Measurements from ENCODE around the gene CAMTA1.
"Not testable (repeated sequence)": the region's sequence is repeated elsewhere in the genome, so short reads cannot be mapped to it uniquely, and the experiment has no call there.

DNA sequence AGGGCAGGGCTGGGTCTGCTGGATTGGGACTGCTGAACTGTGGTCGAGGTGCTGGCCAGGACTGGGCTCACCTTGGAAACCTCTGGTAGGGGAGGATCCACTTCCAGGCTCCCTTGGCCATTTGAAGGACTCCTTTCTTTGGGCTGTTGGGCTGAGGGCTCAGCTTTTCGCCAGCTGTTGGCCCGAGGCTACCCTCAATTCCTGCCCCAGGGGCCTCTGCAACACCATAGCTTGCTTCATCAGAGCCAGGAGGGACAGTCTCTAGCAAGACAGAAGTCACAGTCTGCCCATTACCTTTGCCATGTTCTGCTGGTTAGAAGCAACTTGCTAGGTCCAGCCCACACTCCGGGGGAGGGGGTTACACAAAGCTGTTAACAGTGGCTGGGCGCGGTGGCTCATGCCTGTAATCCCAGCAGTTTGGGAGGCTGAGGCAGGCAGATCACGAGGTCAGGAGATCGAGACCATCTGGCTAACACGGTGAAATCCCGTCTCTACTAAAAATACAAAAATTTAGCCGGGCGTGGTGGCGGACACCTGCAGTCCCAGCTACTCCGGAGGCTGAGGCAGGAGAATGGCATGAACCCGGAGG is 25.0 kb downstream of the CAMTA1 start:
- not testable (repeated sequence) for TF ChIP-seq NFRKB (IDR thresholded peaks at IDR 0.05); FOXK2 (IDR thresholded peaks at IDR 0.05); FOXA1 (IDR thresholded peaks at IDR 0.05); SP1 (IDR thresholded peaks at IDR 0.05); HDGF (IDR thresholded peaks at IDR 0.05; ENCODE audit: borderline replicate concordance); L3MBTL2 (conservative IDR thresholded peaks at IDR 0.05); ZNF384 (IDR thresholded peaks at IDR 0.05); BHLHE40 (IDR thresholded peaks at IDR 0.05; ENCODE audit: borderline replicate concordance); SUZ12 (IDR thresholded peaks at IDR 0.05); FOXM1 (IDR thresholded peaks at IDR 0.05; ENCODE audit: borderline replicate concordance); ELF4 (IDR thresholded peaks at IDR 0.05)
- TF ChIP-seq, protein P1, sequence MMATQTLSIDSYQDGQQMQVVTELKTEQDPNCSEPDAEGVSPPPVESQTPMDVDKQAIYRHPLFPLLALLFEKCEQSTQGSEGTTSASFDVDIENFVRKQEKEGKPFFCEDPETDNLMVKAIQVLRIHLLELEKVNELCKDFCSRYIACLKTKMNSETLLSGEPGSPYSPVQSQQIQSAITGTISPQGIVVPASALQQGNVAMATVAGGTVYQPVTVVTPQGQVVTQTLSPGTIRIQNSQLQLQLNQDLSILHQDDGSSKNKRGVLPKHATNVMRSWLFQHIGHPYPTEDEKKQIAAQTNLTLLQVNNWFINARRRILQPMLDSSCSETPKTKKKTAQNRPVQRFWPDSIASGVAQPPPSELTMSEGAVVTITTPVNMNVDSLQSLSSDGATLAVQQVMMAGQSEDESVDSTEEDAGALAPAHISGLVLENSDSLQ (IDR thresholded peaks at IDR 0.05), result not testable (repeated sequence)
